Measurements from ENCODE around the gene DOCK4.

DOCK4 gene

DNA sequence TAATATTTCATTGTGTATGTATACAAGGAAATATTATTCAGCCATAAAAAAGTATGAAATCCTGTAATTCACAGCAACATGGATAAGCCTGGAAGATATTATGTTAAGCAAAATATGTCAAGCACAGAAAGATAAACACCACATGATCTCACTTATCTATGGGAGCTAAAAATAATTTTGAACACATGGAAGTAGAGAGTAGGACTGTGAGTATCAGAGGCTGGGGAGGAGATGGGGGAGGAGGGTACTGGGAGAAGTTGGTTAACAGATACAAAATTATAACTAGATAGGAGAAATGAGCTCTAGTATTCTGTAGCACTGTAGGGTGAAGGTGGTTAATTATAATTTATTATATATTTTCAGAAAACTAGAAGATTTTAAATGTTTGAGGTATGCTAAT lies 132.7 kb downstream of the DOCK4 start:
- DNase-seq: no peak

DNA sequence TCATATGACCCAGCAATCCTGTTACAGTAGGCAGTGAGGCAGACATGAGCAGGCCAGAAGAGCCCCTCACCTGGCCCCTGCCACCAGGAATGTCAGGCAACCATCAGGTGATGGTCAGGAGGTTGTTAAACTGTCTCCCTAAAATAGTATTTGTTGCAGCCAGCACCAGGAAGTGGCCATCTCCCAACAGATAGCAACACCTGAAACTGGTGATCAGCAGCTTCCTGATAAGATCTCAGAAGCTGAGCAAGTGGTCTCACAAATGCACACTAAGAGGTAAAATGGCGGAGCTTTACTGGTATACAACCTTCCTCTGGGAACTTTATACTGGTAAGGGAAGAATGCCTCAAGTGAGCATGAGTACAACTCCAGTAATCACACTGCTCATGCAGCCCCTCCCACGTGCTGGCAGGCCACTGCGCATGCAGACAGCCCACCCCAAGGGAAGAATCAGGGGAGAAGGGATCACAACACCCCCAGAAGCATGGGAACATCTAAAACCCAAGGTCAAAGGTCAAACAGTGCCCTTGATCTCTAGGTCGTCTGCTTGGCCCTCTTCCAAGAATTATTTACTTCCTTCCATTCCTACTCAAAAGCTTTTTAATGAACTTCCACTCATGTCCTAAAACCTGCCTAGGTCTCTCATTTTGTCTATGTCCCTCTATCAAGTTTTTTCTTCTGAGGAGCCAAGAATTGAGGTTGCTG lies 133.5 kb downstream of the DOCK4 start:
- DNase-seq: no peak

DNA sequence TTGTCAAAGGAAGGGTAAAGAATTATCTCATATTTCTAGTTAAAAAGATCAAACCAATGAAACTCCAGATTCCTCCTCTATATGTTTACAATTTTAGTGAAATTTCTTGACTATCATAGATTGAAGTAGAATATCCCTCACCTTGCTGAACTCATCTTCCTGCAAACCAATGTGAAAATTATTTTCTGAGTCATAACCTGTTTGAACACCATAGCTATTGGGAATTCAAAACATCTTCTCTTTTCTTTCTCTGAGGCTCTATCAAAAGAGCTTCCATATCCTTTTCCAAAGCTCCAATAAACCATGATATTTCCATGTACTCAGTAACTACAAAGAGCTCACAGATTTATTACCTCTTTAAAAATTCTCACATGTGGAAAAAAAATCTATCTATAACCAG lies 134.3 kb downstream of the DOCK4 start:
- DNase-seq: no peak

DNA sequence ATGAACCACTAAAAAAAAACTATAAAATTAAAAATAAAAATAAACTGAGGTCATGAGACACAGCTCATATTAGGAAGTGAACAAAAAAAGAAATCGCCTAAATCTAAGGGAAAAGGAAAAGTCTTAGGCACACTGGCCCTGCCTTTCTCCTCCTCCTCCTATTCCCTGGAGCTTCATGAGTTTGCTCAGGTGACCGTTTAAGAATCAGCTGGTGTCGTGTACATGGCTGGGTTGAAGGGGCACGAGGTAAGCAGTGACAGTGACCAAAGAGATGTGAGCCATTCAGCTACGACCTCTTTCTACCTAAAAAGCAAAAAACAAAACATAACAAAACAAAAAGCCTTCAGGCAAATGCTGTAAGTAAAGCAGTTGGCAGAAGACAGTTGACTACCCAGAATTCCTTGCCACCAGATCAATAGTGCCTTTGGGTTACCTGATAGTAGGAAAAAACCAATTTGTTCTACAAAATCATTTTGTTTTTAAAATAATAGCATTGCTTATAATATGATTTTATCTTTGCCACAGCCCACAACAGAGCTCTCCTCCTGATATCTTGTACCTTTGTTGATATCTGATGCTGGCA lies 135.4 kb downstream of the DOCK4 start:
- DNase-seq: no peak

DNA sequence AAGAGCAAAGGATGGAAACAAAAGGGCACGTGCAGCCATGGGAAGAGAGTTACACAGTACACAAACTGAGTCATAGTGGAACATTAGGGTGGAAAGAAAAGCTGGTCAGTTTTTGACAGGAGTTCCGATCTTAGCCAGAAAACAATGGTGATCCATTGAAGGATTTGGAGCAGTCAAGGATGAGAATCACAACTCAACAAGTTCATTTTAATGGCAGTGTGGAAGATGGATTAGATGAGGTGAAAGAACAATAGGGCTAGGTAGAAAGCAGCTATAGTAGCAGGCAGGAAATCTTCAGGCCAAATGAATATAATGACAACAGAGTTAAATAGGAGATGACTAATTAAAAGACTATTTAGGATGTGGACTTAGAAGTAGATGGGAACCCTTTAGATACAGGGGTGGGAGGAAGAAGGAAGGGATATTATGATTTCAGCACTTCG lies 136.3 kb downstream of the DOCK4 start:
- no peak for DNase-seq

DNA sequence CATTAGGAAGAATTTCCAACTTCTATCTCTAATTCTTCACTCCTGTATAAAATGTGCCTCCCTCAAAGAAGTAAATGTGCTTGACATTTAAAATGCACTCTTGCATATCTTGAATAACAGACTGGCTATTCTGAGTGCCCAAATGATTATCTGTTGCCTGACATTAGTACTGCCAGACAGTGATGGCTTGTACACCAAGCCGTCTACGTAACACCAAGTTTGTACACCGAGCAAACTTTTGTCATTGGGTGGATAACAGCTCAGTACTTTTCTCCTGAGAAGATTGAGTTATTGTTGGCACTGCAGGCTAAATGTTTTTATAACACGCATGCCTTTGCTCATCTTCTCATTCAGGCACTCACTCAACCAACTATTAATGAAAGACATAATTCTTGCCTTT lies 137.2 kb downstream of the DOCK4 start:
- no peak for DNase-seq

DNA sequence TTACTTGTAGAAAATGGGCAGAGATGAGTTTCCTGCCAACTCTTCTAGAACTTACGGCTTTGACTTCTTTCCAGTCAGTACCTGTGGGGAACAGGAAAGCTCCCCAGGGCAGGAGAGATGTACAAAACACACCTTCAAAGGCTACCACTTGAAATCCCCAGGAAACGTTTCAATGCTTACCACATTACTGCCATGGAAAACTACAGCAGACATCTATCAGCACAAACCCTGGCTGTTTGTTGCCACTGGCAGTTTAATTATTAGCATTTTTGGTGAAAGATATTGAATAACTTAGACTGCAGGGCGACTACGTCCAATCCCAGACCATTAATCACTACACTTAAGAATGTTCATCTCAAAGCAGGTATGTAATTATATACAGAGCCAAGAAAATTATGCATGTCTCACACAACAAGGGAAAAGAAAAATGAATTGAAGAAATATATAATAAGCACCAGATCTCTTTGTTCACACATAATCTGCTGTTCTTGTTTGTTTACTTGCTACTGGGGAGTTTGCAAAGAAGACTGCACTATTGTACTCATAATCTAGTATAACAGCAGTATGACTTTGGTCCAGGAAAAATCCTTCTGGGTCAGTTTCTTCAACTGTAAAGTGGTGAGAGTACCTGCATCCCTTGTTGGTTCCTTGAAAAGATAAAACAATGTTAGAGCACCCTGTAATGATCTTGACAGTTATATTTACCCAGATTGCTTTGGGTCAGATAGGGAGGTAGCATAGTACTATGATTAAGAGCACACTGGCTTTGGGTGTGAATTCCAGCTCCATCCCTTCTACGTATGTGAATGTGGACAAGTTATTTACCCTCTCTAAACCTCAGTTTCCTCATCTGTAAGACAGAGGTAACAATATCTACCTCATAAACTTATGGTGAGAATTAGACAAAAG lies 138.3 kb downstream of the DOCK4 start:
- no peak for DNase-seq

DNA sequence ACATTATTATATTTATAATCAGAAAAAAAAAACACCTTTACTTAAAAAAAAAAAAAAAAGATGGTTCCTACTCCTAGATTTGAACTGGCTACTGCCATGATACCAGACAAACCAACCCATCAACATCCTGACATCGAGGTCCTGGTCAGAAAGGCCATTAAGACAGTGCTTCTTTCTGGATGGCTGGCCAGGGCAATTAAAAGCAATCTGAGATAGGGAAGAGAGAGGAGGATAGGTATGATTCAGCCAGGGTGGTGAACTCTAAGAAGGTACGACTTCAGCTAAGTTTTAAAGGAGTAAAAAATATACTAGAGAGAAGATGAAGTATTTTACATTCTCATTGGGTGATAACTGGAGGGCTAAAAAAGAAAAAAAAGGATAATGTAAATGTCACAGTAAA lies 139.0 kb downstream of the DOCK4 start:
- DNase-seq: no peak

DNA sequence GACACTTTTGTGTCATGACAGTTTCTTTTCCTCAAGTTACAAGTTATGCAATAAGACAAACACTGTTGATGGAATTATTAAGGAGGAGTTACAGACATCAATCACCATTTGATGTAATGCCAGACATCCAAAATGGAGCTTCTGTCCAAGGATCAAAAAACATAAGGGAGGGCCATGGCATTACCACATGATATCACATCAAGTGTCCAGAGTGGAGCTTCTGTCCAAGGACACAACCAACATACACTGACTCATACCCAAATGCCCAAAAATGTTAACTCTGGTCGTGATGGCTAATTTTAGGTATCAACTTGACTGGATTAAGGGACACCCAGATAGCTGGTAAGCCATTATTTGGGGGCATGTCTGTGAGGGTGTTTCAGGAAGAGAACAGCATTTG lies 140.4 kb downstream of the DOCK4 start:
- no peak for DNase-seq

DNA sequence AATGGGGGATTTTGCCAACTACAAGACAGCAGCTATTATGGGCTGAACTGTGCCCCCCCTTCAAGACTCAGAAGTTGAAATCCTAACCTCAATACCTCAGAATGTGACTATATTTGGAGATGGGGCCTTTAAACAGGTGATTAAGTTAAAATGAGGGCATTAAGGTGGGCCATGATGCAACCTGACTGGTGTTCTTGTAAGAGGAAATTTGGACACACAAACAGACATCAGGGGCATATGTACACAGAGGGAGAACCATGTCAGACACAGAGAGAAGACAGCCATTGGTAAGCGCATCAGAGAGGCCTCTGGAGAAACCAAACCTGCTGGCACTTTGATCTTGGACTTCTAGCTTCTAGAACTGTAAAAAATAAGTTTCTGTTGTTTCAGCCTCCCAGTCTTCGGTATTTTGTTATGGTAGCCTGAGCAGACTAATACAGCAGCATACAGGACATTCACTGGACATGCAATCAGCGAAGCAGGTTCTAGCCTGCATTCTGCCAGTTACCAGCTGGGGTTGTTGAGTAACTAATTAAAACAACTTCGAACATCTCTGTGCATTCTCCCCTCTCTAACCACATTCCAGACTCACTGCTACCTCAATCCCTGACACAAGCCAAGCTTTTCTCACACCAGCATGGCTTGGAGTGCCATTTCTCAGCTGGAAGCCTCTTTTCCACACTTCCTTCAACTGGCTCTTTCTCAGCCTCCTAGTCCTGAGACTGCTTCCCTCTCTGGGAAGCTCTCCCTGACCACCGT lies 141.4 kb downstream of the DOCK4 start:
- no peak for DNase-seq

DNA sequence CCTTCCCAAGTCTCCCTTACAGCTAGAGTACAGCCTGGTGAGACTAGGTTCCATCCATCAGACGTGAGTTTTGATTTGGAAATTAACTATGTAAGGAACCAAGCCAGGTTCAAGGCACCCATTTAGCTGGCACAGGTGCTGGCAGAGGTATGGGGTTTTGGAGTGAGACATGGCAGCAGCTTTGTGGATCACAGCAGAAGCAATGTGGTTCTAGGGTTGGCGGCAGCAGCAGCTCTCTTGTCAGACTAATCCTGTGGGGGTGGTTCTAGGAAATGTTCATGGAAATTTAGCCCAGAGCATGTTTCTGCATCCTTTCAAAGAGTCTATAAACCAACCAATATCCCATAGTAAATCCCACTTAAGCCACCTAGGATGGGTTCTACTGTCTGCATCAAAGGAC lies 142.2 kb downstream of the DOCK4 start:
- no peak for DNase-seq

DNA sequence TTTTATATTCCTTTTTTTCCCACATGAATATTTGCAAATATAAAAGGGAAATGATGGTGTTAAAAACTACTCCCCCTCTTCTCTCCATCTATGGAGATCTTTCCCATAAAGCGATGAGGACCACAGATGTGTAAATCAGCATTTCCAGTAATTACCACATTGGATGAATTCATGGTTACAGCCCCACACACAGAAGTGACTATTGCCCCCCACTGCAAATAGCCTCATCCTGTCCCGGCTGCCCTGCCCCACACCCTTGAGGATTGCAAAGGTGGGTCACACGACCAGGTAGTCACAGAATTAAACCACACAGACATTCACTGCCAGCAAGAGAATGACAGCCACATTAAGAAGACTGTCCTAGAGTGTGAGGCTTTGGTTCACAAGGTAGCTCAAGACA lies 145.1 kb downstream of the DOCK4 start:
- DNase-seq: no peak

DNA sequence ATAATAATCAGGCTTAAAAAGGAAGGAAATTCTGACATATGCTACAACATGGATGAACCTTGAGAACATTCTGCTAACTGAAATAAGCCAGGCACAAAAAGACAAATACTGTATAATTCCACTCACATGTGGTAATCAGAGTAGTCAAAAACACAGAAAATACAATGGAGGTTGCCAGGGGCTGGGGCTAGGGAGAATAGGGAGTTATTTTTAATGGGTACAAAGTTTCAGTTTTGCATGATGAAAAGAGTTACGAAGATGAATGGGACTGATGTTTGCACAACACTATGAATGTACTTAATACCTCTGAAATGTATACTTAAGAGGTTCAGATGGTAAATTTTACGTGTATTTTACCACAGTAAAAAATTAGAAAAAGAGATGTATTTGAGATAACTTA lies 145.6 kb downstream of the DOCK4 start:
- no peak for DNase-seq

DNA sequence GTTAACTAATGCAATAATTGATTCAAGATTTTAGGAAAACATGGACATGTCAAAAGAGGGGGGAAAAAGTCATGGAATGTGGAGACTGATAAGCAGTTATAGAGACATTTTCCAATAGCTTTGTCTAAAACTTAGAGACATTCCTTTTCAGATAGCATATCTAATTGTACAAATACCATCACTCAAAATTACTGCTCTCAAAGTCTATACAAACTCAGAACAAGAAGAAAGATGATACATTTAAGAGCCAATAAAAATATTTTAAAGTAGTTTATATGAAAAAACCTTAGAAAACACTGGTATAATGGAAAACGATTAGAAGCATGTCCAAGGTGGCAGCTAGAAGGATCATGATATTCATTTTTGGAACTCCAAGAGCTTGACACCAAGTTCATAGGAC lies 146.5 kb downstream of the DOCK4 start:
- DNase-seq: no peak

DNA sequence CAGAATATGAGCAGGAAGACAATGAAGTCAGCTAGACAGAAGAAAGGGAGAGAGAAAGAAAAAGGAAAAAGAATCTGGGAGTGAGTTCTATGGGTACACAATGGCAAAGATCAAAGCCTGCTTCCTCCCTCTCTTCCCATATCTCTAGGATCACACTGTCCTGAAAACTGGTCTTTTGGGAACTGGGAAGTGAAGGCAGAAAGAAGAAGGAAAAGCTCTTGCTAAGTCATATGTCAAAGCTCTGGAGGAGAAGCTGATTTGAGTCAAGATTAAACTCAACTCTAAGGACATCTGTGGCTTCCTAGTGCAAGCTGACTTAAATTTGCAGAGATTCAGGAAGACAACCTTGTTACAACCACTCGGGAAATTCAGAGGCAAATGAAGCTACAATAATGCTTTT lies 147.5 kb downstream of the DOCK4 start:
- DNase-seq: no peak

DNA sequence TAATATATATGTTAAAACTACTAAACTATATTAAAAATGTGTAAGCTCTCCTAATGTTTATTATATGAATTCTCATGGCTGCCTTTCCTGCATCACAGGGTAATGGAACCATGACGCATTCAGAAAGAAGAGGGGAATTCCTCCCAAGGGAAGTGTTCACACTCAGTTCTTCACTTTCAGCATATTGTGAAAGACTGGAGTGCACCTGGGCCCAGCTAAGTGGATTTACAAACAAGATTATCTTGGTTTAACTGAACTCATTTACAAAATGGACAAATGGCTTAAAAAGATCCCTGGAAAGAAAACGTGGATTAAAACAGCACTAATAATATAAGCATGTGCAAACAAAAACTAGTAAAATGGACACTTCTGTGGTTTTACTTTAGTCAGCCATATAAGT lies 149.8 kb downstream of the DOCK4 start:
- DNase-seq: no peak

DNA sequence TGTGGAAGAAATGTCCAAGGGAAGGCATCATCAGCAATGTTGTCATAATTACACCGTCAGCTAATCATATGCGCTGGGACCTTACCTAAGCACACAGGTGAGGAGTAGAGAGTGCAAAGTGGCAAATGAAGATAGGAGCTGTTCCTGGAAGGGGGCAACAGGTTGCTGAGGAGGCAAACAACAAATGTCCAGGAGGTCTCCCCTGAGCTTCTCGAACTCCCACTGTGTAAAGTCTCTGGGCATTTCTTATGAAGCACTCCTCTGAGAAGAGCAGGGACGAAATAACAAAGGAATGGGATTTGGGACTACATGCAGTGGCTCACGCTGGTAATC lies 152.5 kb downstream of the DOCK4 start:
- no peak for DNase-seq

DNA sequence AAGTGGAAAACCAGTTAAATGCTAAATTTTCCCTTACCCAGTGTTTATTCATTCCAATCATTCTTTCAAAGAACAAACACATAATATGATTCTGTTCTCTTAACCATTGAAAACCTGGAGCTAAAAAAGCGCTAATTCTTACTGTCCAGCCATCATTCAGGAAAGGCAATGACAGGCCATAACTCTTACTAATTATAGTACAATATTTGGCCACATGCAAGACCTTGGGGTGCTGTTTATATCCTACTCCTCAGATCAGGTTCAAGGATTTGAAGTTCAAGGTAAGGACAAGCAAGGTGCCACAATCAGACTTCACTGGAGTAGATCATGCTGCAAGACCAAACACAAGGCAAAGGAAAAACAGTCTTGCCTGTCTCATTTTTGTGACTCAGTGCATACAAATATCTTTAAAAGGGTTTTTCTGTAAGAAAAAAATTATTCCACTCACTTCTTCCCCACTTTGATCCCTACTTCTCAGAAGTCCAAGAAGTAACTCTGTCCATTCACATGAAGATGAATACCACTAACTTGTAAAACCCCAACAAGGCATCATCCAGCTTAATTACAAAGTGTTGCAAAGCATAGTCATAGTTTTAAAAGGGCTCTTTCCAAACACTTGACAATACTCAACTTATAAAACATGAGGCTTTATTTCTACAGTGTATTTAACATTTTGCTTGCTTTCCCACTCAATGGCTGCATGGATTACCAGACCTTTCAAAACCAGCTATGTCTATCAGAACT lies 153.0 kb downstream of the DOCK4 start:
- DNase-seq: no peak

DNA sequence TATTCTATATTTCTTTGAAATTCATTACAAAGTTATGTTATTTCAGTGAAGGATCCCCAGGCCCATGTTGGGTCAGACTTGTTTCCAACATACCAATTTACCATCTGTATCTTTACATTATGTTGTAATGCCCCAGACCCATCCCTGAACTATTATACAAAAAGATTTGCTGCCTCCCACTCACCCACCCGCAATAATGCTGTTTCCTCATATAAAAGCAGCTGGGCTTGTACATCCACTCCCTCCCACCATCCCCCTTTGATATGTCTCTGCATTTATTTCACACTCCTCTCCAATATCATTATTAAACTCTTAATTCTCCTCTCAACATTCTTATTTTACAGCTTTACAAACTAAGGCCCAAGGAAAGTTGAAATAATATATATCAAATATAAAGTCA lies 153.7 kb downstream of the DOCK4 start:
- no peak for DNase-seq

DNA sequence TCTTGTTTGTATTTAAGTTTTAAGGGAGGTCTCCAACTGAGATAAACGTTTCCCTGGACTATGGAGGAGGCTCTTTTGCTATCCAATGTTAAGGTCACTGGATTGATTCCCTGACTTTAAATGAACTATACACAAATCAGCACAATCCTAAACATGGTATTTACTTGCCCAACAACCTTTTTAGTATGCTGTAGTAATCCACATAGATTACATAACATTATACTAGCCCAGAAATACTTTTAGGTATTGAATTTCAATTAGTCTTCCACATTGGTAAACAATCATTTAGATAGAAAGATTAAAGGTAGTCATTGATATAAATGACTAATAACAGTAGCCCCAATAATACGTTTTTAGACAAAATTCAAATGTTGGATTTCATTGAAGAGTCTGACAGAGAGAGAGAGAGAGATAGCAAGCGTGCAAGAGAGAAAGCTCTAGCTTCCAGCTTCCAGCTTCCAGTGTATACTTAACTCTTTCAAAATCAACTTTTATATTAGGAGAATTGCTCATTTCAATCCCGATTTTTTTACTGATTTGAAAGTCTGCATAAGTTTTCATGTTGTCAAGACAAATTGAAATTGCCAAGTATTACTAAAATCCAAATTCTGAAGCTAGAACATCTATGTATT lies 155.8 kb downstream of the DOCK4 start:
- no peak for DNase-seq

DNA sequence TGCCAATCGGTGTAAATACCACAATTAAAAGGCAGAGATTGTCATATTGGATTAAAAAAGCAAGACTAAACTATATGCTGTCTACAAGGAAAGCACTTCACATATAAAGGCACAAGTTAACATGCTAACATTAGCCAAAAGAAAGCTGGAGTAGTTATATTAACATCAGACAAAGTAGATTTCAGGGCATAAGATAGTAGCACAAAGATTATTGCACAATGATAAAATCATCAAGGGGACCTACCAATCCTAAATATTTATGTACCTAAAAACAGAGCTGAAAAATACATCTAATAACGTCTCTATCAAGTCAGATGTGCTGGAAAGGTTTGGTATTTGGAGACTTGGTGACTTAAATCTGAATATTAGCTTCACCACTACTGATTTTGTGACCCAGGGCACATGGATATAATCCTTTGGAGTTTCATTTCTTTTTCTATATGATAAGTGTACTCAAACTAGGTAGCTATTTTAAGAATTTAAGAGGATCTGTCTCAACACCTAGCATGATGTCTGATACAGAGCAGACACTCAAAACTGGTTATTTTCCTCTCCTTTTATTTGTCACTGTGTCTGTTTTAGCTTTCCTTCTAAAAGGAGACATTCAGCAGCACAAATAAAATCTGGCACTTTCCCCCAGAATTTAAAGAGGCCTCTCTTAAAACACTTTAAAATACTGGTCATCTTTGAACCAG lies 156.5 kb downstream of the DOCK4 start:
- DNase-seq: no peak
